Measurements from ENCODE around the gene RPRD1B.
A peak's percentile ranks its signal among the peaks of the same experiment; 100 is the strongest.

Gene RPRD1B

GRCh38 chr20:38060536-38060935, 27.0 kb downstream of the RPRD1B start:
- TF ChIP-seq CTCF (IDR thresholded peaks at IDR 0.05; ENCODE audit: low read depth, low read length): no peak
- no peak for TF ChIP-seq EZH2phosphoT487 (IDR thresholded peaks at IDR 0.05; ENCODE audit: low read depth)
- 0 out of 2 replicates have a peak, but pooled peaks cover 3% of the 10 kb centered on the region for H4K20me1 ChIP-seq (ENCODE audit: insufficient read depth, low read length)
- H3K36me3 ChIP-seq (replicated peaks; ENCODE audit: low read depth, low read length): peaks cover 68% of the 10 kb centered on the region
- no peaks in the 10 kb centered on the region for H3K27me3 ChIP-seq (ENCODE audit: low read depth, low read length)
- H2AFZ ChIP-seq (ENCODE audit: low read depth, low read length): no peak overlapping the region
- H3K4me3 ChIP-seq (ENCODE audit: low read length): peak overlapping the region; percentile 42
- H3K9ac ChIP-seq (ENCODE audit: low read length): peak overlapping the region; percentile 52
- no peaks in the 10 kb centered on the region for H3K9me3 ChIP-seq (ENCODE audit: insufficient read depth, low read length)
- peak overlapping the region; percentile 59 for H3K4me2 ChIP-seq (ENCODE audit: low read length)
- peaks cover 25% of the 10 kb centered on the region for H3K79me2 ChIP-seq (ENCODE audit: low read length)
- peaks cover 74% of the 10 kb centered on the region for H3K4me1 ChIP-seq (ENCODE audit: low read length)
- peak overlapping the region; percentile 84 for H3K27ac ChIP-seq (ENCODE audit: low read length)

- H3K27ac ChIP-seq (ENCODE audit: low read length): peak overlapping the region; percentile 84
- H3K9ac ChIP-seq (ENCODE audit: low read length): peak overlapping the region; percentile 52
- peak overlapping the region; percentile 42 for H3K4me3 ChIP-seq (ENCODE audit: low read length)
- peaks cover 69% of the 10 kb centered on the region for H3K4me1 ChIP-seq (ENCODE audit: low read length)
- TF ChIP-seq CTCF (IDR thresholded peaks at IDR 0.05; ENCODE audit: low read depth, low read length) (no peak), EZH2phosphoT487 (IDR thresholded peaks at IDR 0.05; ENCODE audit: low read depth) (no peak)
- H4K20me1 ChIP-seq (ENCODE audit: insufficient read depth, low read length): no peaks in the 10 kb centered on the region
- H2AFZ ChIP-seq (ENCODE audit: low read depth, low read length): no peak overlapping the region
- H3K79me2 ChIP-seq (ENCODE audit: low read length): peaks cover 20% of the 10 kb centered on the region
- peaks cover 70% of the 10 kb centered on the region for H3K36me3 ChIP-seq (replicated peaks; ENCODE audit: low read depth, low read length)
- H3K4me2 ChIP-seq (ENCODE audit: low read length): peak overlapping the region; percentile 59
- H3K27me3 ChIP-seq (ENCODE audit: low read depth, low read length): no peaks in the 10 kb centered on the region
- no peaks in the 10 kb centered on the region for H3K9me3 ChIP-seq (ENCODE audit: insufficient read depth, low read length)
These were observed 27.6 kb downstream of the RPRD1B start for GRCh38 chr20:38061109-38061508.

- H3K36me3 ChIP-seq (replicated peaks; ENCODE audit: low read depth, low read length): peaks cover 85% of the 10 kb centered on the region
- H3K9me3 ChIP-seq (ENCODE audit: insufficient read depth, low read length): no peaks in the 10 kb centered on the region
- peak overlapping the region; percentile 33; the same call in 1 of the 2 replicates for H3K9ac ChIP-seq (ENCODE audit: low read length)
- H3K4me1 ChIP-seq (ENCODE audit: low read length): peaks cover 51% of the 10 kb centered on the region
- H4K20me1 ChIP-seq (ENCODE audit: insufficient read depth, low read length): no peaks in the 10 kb centered on the region
- no peak overlapping the region for H3K4me2 ChIP-seq (ENCODE audit: low read length)
- H3K79me2 ChIP-seq (ENCODE audit: low read length): peaks cover 14% of the 10 kb centered on the region
- H3K27me3 ChIP-seq (ENCODE audit: low read depth, low read length): no peaks in the 10 kb centered on the region
- peak overlapping the region; percentile 48 for H3K27ac ChIP-seq (ENCODE audit: low read length)
- no peak overlapping the region for H3K4me3 ChIP-seq (ENCODE audit: low read length)
- no peak overlapping the region for H2AFZ ChIP-seq (ENCODE audit: low read depth, low read length)
- TF ChIP-seq EZH2phosphoT487 (IDR thresholded peaks at IDR 0.05; ENCODE audit: low read depth) (no peak), CTCF (IDR thresholded peaks at IDR 0.05; ENCODE audit: low read depth, low read length) (no peak)
These were observed 29.3 kb downstream of the RPRD1B start for GRCh38 chr20:38062890-38063289.

GRCh38 chr20:38063911-38064530, 30.5 kb downstream of the RPRD1B start:
- peak overlapping the region; percentile 33 for H3K9ac ChIP-seq (ENCODE audit: low read length)
- H3K4me3 ChIP-seq (ENCODE audit: low read length): peak overlapping the region; percentile 3; the same call in 1 of the 2 replicates
- H3K9me3 ChIP-seq (ENCODE audit: insufficient read depth, low read length): no peaks in the 10 kb centered on the region
- no peak overlapping the region for H2AFZ ChIP-seq (ENCODE audit: low read depth, low read length)
- no peaks in the 10 kb centered on the region for H3K27me3 ChIP-seq (ENCODE audit: low read depth, low read length)
- H3K4me2 ChIP-seq (ENCODE audit: low read length): peak overlapping the region; percentile 38
- peak overlapping the region; percentile 48 for H3K27ac ChIP-seq (ENCODE audit: low read length)
- TF ChIP-seq CTCF (IDR thresholded peaks at IDR 0.05; ENCODE audit: low read depth, low read length) (no peak), EZH2phosphoT487 (IDR thresholded peaks at IDR 0.05; ENCODE audit: low read depth) (no peak)
- H3K79me2 ChIP-seq (ENCODE audit: low read length): peaks cover 14% of the 10 kb centered on the region
- peaks cover 87% of the 10 kb centered on the region for H3K36me3 ChIP-seq (replicated peaks; ENCODE audit: low read depth, low read length)
- peaks cover 48% of the 10 kb centered on the region for H3K4me1 ChIP-seq (ENCODE audit: low read length)
- H4K20me1 ChIP-seq (ENCODE audit: insufficient read depth, low read length): no peaks in the 10 kb centered on the region

Data from OCI-LY3 (cell line).